Epithelial cell of esophagus (primary cell): ENCODE data around the gene FAM222A.

ENCODE experiments used
- DNase-seq: peaks from one replicate; pipeline ENCODE4 v3.0.0; 2010; ENCODE audit warnings: low read depth
- H3K4me3 ChIP-seq: 2 replicates; pipeline ENCODE4 v1.5.1; 2011; ENCODE audit warnings: mild to moderate bottlenecking, low read length, control low read depth
- CTCF ChIP-seq: IDR thresholded peaks from 2 replicates; pipeline ENCODE4 v1.5.1; 2011; ENCODE audit warnings: low read depth, mild to moderate bottlenecking, low read length, control low read depth, inconsistent platforms; ENCODE audit not compliant: insufficient read depth; ENCODE audit errors: missing control alignments

The FAM222A gene

GRCh38 chr12:109681986-109682707, 31.5 kb upstream of the FAM222A start:
- no peak for DNase-seq
- TF ChIP-seq CTCF = no peak

DNA sequence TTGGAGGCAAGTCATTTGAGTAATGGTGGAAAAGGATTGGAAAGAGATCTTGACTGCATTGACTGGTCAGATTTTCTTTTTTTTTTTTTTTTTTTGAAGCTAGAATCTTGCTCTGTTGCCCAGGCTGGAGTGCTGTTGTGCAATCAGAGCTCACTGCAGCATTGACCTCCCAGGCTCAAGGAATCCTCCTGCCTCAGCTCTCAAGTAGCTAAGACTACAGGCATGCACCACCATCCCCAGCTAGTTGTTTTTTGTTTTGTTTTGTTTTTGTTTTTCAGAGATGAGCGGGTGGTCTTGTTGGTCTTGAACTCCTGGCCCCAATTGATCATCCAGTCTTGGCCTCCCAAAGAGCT, 30.9 kb upstream of the FAM222A start:
- no peak overlapping the region for H3K4me3 ChIP-seq
- DNase-seq = no peak
- no peak for TF ChIP-seq CTCF

More at GRCh38 chr12:109681986-109682707, 31.5 kb upstream of the FAM222A start:
- no peak overlapping the region for H3K4me3 ChIP-seq

DNA sequence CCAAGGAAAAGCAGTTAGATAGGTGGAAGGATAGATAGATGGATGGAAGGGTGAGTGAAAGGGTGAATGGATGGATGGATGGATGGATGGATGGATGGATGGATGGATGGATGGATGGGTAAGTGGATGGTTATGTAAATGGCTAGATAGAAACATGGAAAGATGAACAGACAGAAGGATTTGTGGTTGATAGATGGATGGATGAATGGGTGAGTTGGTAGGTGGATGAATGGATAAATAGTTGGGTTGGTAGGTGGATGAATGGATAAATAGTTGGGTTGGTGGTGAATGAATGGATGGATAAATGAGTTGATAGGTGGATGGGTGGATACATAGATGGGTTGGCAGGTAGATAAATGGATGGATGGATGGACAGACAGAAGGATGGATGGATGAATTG, 30.3 kb upstream of the FAM222A start:
- no peak for TF ChIP-seq CTCF

GRCh38 chr12:109685574-109686447, 27.8 kb upstream of the FAM222A start:
- no peak for TF ChIP-seq CTCF
- DNase-seq = no peak
- no peak overlapping the region for H3K4me3 ChIP-seq

More for the DNA sequence above, 30.3 kb upstream of the FAM222A start:
- DNase-seq = no peak
- H3K4me3 ChIP-seq = no peak overlapping the region

DNA sequence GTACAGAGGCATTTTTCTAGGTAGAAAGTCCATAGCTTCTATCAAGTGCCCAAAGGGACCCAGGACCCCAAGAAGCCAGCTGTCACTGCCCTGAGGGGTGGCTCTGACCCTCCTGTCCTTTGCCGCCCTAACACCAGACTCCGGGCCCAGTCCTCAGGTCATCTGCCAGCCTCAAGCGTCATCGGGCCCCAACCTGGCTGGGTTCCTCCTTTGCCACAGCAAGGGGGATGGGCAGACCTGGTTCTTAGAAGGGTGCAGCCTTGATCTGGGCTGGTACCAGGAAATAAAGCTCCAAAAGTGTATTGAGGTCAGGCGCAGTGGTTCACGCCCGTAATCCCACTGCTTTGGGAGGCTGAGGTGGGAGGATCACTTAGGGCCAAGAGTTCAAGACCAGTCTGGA, 27.1 kb upstream of the FAM222A start:
- no peak for DNase-seq
- no peak for TF ChIP-seq CTCF
- H3K4me3 ChIP-seq = no peak overlapping the region

DNA sequence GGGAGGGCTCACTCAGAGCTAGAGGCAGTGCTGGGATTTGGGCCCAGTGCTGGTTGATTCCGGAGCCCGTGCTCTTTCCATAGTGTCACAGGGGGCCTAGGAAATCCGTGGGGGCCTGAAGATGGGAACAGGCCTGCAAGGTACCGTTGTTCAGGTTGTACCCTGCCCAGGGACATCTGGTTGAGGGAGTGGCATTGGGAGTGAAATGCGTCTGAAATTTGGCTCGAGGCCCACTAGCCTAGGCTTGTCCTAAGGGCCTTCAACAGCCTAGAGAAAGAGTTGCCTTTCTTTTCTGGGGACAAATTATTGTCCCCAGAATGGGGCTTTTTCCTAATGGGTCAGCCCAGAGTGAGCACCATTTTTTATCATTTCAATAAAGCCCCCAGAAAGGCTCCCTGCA, 26.4 kb upstream of the FAM222A start:
- DNase-seq = no peak
- no peak for TF ChIP-seq CTCF
- no peak overlapping the region for H3K4me3 ChIP-seq
